H9 (cell line): ENCODE measurements around the gene USH2A. TPM values are rescaled to one million over a fixed set of nuclear protein-coding genes. Genes with fewer than 3 reads are reported as not detected.

Experiments
- DNase-seq: peaks from one replicate; pipeline ENCODE4 v3.0.0-alpha.2; 2017
- H2AFZ ChIP-seq: one replicate; pipeline ENCODE4 v1.6.1; 2013; ENCODE audit warnings: mild to moderate bottlenecking, low read length, control low read depth, moderate library complexity
- H2AK5ac ChIP-seq: 2 replicates; pipeline ENCODE4 v1.6.1; 2013; ENCODE audit warnings: low read length, control low read depth, mixed read lengths; ENCODE audit not compliant: insufficient read length
- H2BK120ac ChIP-seq: one replicate; pipeline ENCODE4 v1.6.1; 2013; ENCODE audit warnings: low read depth, mild to moderate bottlenecking, low read length, control low read depth, inconsistent platforms; ENCODE audit not compliant: poor library complexity, severe bottlenecking
- H2BK12ac ChIP-seq: 2 replicates; pipeline ENCODE4 v1.6.1; 2013; ENCODE audit warnings: low read length, control low read depth, mixed read lengths, low read depth; ENCODE audit not compliant: insufficient read length
- H2BK15ac ChIP-seq: 2 replicates; pipeline ENCODE4 v1.6.1; 2013; ENCODE audit warnings: low read depth, low read length, control low read depth
- H2BK20ac ChIP-seq: one replicate; pipeline ENCODE4 v1.6.1; 2013; ENCODE audit warnings: low read depth, mild to moderate bottlenecking, low read length, control low read depth, inconsistent platforms; ENCODE audit not compliant: poor library complexity, severe bottlenecking
- H2BK5ac ChIP-seq: 2 replicates; pipeline ENCODE4 v1.6.1; 2013; ENCODE audit warnings: low read length, control low read depth, mixed read lengths; ENCODE audit not compliant: insufficient read length
- H3K14ac ChIP-seq: 2 replicates; pipeline ENCODE4 v1.6.1; 2013; ENCODE audit warnings: low read length, control low read depth; ENCODE audit not compliant: insufficient read depth
- H3K18ac ChIP-seq: 2 replicates; pipeline ENCODE4 v1.6.1; 2013; ENCODE audit warnings: low read depth, mild to moderate bottlenecking, mixed read lengths, low read length, control low read depth; ENCODE audit not compliant: insufficient read length
- H3K23ac ChIP-seq: 2 replicates; pipeline ENCODE4 v1.6.1; 2013; ENCODE audit warnings: low read length, control low read depth, mixed read lengths, low read depth; ENCODE audit not compliant: insufficient read length
- H3K23me2 ChIP-seq: 2 replicates; pipeline ENCODE4 v1.6.1; 2013; ENCODE audit warnings: low read depth, mild to moderate bottlenecking, mixed read lengths, low read length, control low read depth; ENCODE audit not compliant: insufficient read length, poor library complexity, severe bottlenecking
- H3K27ac ChIP-seq: 2 replicates; pipeline ENCODE4 v1.5.1; 2013; ENCODE audit warnings: low read length, control low read depth, mixed read lengths, low read depth; ENCODE audit not compliant: insufficient read length
- H3K27me3 ChIP-seq: 2 replicates; pipeline ENCODE4 v1.6.1; 2013; ENCODE audit warnings: low read length, control low read depth, inconsistent platforms; ENCODE audit not compliant: insufficient read depth
- H3K4ac ChIP-seq: 2 replicates; pipeline ENCODE4 v1.6.1; 2013; ENCODE audit warnings: low read depth, mild to moderate bottlenecking, control low read depth, inconsistent platforms, low read length, moderate library complexity
- H3K4me1 ChIP-seq: 2 replicates; pipeline ENCODE4 v1.6.1; 2013; ENCODE audit warnings: low read length, control low read depth, inconsistent platforms; ENCODE audit not compliant: insufficient read depth
- H3K4me2 ChIP-seq: 2 replicates; pipeline ENCODE4 v1.6.1; 2013; ENCODE audit warnings: low read length, control low read depth, mixed read lengths; ENCODE audit not compliant: insufficient read length, insufficient read depth
- H3K56ac ChIP-seq: 2 replicates; pipeline ENCODE4 v1.6.1; 2013; ENCODE audit warnings: low read depth, mild to moderate bottlenecking, mixed read lengths, low read length, control low read depth; ENCODE audit not compliant: insufficient read length
- H3K79me1 ChIP-seq: 2 replicates; pipeline ENCODE4 v1.6.1; 2013; ENCODE audit warnings: low read depth, mild to moderate bottlenecking, moderate library complexity, low read length, control low read depth, inconsistent platforms; ENCODE audit not compliant: insufficient read depth, poor library complexity, severe bottlenecking
- H3K79me2 ChIP-seq: 2 replicates; pipeline ENCODE4 v1.6.1; 2013; ENCODE audit warnings: low read length, control low read depth, inconsistent platforms; ENCODE audit not compliant: insufficient read depth
- H3K9ac ChIP-seq: 2 replicates; pipeline ENCODE4 v1.6.1; 2013; ENCODE audit warnings: low read length, control low read depth, mixed read lengths; ENCODE audit not compliant: insufficient read length; ENCODE audit errors: extremely low read depth
- H3K9me3 ChIP-seq: one replicate; pipeline ENCODE4 v1.6.1; 2013; ENCODE audit warnings: low read depth, low read length, inconsistent platforms; ENCODE audit not compliant: control insufficient read depth
- H3T11ph ChIP-seq: one replicate; pipeline ENCODE4 v1.6.1; 2013; ENCODE audit warnings: mild to moderate bottlenecking, low read length, control low read depth, inconsistent platforms
- H4K20me1 ChIP-seq: one replicate; pipeline ENCODE4 v1.6.1; 2013; ENCODE audit not compliant: control insufficient read depth, insufficient read length, insufficient read depth
- H4K5ac ChIP-seq: 2 replicates; pipeline ENCODE4 v1.6.1; 2013; ENCODE audit warnings: low read depth, mild to moderate bottlenecking, mixed read lengths, low read length, control low read depth; ENCODE audit not compliant: insufficient read length
- H4K8ac ChIP-seq: replicated peaks from 2 replicates; pipeline ENCODE4 v1.6.1; 2013; ENCODE audit warnings: low read length, control low read depth, mixed read lengths, low read depth; ENCODE audit not compliant: insufficient read length
- H4K91ac ChIP-seq: 2 replicates; pipeline ENCODE4 v1.6.1; 2013; ENCODE audit warnings: low read depth, mild to moderate bottlenecking, moderate library complexity, mixed read lengths, low read length, control low read depth; ENCODE audit not compliant: insufficient read length
- H3K27ac Mint-ChIP-seq, 3 experiments: 2 replicates in 2 of 3; 3 replicates in 1 of 3; pipeline ENCODE4 v1.8.0; 2020 to 2021; ENCODE audit warnings: mixed read lengths in 3 of 3, mild to moderate bottlenecking in 1 of 3, moderate library complexity in 1 of 3
- H3K27me3 Mint-ChIP-seq: 2 replicates; pipeline ENCODE4 v1.8.0; 2021; ENCODE audit warnings: low read depth, mild to moderate bottlenecking, moderate library complexity, mixed read lengths
- H3K36me3 Mint-ChIP-seq, 3 experiments: 2 replicates in 2 of 3; 3 replicates in 1 of 3; pipeline ENCODE4 v1.8.0; 2020 to 2021; ENCODE audit warnings: low read depth in 3 of 3, mixed read lengths in 3 of 3; ENCODE audit not compliant: insufficient read depth in 1 of 3
- H3K4me1 Mint-ChIP-seq, 2 experiments: 2 replicates each; pipeline ENCODE4 v1.8.0; 2020; ENCODE audit warnings: mixed read lengths in 2 of 2
- H3K4me3 Mint-ChIP-seq, 2 experiments: 2 replicates in 1 of 2; 3 replicates in 1 of 2; pipeline ENCODE4 v1.8.0; 2020 to 2021; ENCODE audit warnings: mild to moderate bottlenecking in 2 of 2, mixed read lengths in 2 of 2, moderate library complexity in 1 of 2
- H3K9me3 Mint-ChIP-seq, 2 experiments: 2 replicates in 1 of 2; 3 replicates in 1 of 2; pipeline ENCODE4 v1.8.0; 2020; ENCODE audit warnings: mild to moderate bottlenecking in 2 of 2, mixed read lengths in 2 of 2, moderate library complexity in 1 of 2
- CTCF ChIP-seq: fragments of 200-600 bp; sonication (generic); conservative IDR thresholded peaks from 3 replicates; pipeline ENCODE4 v1.8.0; 2021; ENCODE audit warnings: antibody characterized with exemption, mild to moderate bottlenecking
- WGBS: extraction: QIAGEN DNeasy Blood & Tissue Kit; methylation state at CpG from one replicate; pipeline ENCODE4 v1.1.7; 2013; ENCODE audit warnings: missing lambda C conversion rate, low lambda C conversion rate, mixed read lengths; ENCODE audit not compliant: insufficient read length; ENCODE audit errors: extremely low coverage; 5-methylcytosine and 5-hydroxymethylcytosine counted together
- total RNA-seq: library from RNA; stranded (reverse); gene quantifications from 2 replicates; pipeline ENCODE4 v1.2.1, GENCODE V29; 2021

Gene USH2A
- total RNA-seq, 1 experiment from 2014 or later: 0.11 TPM

DNA sequence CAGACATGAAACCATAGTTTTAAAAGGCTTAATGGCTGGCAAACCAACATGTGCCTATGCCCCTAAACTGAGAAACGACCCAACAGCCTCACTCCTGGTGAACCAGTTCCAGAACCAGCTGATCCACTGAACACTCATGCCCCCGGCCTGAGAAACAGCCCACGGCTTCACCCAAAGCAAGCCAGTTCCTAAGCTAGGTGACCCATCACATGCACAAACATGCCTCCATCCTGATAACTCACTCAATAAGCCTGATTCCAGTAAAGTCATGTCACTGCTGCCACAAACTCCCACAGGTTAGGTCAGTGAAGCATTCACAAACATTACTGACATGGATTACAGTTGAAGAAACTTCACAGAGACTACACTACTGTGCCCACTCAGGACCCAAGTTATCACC is 161.6 kb downstream of the USH2A start:
- Histone ChIP-seq H3K79me2 (no peaks in the 10 kb centered on the region), H3K4ac (no peak overlapping the region), H2BK120ac (no peak overlapping the region), H3K4me2 (no peak overlapping the region), H2AK5ac (no peak overlapping the region), H3K18ac (no peak overlapping the region), H3K14ac (no peak overlapping the region), H2BK15ac (no peak overlapping the region), H3K4me1 (no peaks in the 10 kb centered on the region), H3K27ac (no peak overlapping the region), H4K8ac (no peak overlapping the region), H3K9ac (no peak overlapping the region), H3K23ac (no peak overlapping the region), H2BK20ac (no peak overlapping the region), H3K9me3 (no peaks in the 10 kb centered on the region), H2BK5ac (no peak overlapping the region), H4K91ac (no peak overlapping the region), H4K20me1 (no peaks in the 10 kb centered on the region), H4K5ac (no peak overlapping the region), H3T11ph (no peak overlapping the region), H3K23me2 (no peaks in the 10 kb centered on the region), H3K56ac (no peak overlapping the region), H2BK12ac (no peak overlapping the region), H2AFZ (no peak overlapping the region), H3K79me1 (no peaks in the 10 kb centered on the region), H3K27me3 (no peaks in the 10 kb centered on the region)
- Mint-ChIP-seq H3K4me3 (no peak overlapping the region), H3K27ac (no peak overlapping the region), H3K36me3 (no peaks in the 10 kb centered on the region), H3K9me3 (no peaks in the 10 kb centered on the region), H3K27me3 (no peaks in the 10 kb centered on the region), H3K4me1 (no peaks in the 10 kb centered on the region)
- no peak for DNase-seq
- no peak for TF ChIP-seq CTCF
- no CpG with 5 or more reads among the region's 3 CpGs for WGBS
